Activated naive CD4-positive, alpha-beta T cell treated with anti-CD3 and anti-CD28 coated beads, Interleukin-2, amount 10 ng/mL, durations not matched to agents 7 days and 5 days (primary cell): ENCODE data around the gene PPP1R13L.
A peak's percentile ranks its signal among the peaks of the same experiment; 100 is the strongest.
"Not testable (repeated sequence)": the region's sequence is repeated elsewhere in the genome, so short reads cannot be mapped to it uniquely, and the experiment has no call there.

Source experiments
- CTCF ChIA-PET: fragments of 350-600 bp; sonication (Branson Sonifier 250); formaldehyde crosslinking; loops from one replicate; lab custom pipeline; 2021; ENCODE audit warnings: antibody characterized with exemption; lab: Charles Lee
- DNase-seq: peaks from one replicate; pipeline ENCODE4 v3.0.0-alpha.2; 2020
- H3K27ac Mint-ChIP-seq: one replicate; pipeline ENCODE4 v1.8.0; 2021; ENCODE audit warnings: mild to moderate bottlenecking, moderate library complexity, mixed read lengths
- H3K27me3 Mint-ChIP-seq: one replicate; pipeline ENCODE4 v1.8.0; 2021; ENCODE audit warnings: mild to moderate bottlenecking, mixed read lengths
- H3K36me3 Mint-ChIP-seq: one replicate; pipeline ENCODE4 v1.8.0; 2021; ENCODE audit warnings: mixed read lengths
- H3K4me1 Mint-ChIP-seq: one replicate; pipeline ENCODE4 v1.8.0; 2021; ENCODE audit warnings: mixed read lengths
- H3K4me3 Mint-ChIP-seq: one replicate; pipeline ENCODE4 v1.8.0; 2021; ENCODE audit warnings: mild to moderate bottlenecking, moderate library complexity, mixed read lengths
- H3K9me3 Mint-ChIP-seq: one replicate; pipeline ENCODE4 v1.8.0; 2021; ENCODE audit warnings: mixed read lengths

PPP1R13L gene

GRCh38 chr19:45423033-45423588 lies 18.2 kb upstream of the PPP1R13L start:
- DNase-seq: no peak
- CTCF ChIA-PET: interaction anchor here (0.6 to 1.9 kb wide), 2 partner anchors 17 to 18 kb away, joined by 4 to 11 read pairs; partner anchors contain the start of gene PPP1R13L
- H3K4me3 Mint-ChIP-seq: peak overlapping the region; percentile 94
- H3K27me3 Mint-ChIP-seq: peaks cover 17% of the 10 kb centered on the region
- peaks cover 21% of the 10 kb centered on the region for H3K36me3 Mint-ChIP-seq
- peaks cover 71% of the 10 kb centered on the region for H3K4me1 Mint-ChIP-seq
- no peaks in the 10 kb centered on the region for H3K9me3 Mint-ChIP-seq
- peak overlapping the region; percentile 97 for H3K27ac Mint-ChIP-seq

- Mint-ChIP-seq H3K9me3 (no peaks in the 10 kb centered on the region), H3K27me3 (peaks cover 6% of the 10 kb centered on the region), H3K36me3 (peaks cover 25% of the 10 kb centered on the region), H3K4me1 (peaks cover 70% of the 10 kb centered on the region), H3K27ac (peak overlapping the region; percentile 74), H3K4me3 (peak overlapping the region; percentile 40)
- no peak for DNase-seq
- CTCF ChIA-PET: interaction anchor here (0.7 to 0.9 kb wide), 2 partner anchors 17 to 18 kb away, joined by 3 read pairs; no protein-coding TSS in a partner anchor
Measured at GRCh38 chr19:45421947-45422498, 17.2 kb upstream of the PPP1R13L start.

- CTCF ChIA-PET: interaction anchor here (0.6 kb wide), 1 partner anchor 260 kb away, joined by 3 read pairs; no protein-coding TSS in a partner anchor
- peak overlapping the region; percentile 26 for H3K27ac Mint-ChIP-seq
- no peak for DNase-seq
- no peaks in the 10 kb centered on the region for H3K9me3 Mint-ChIP-seq
- peaks cover 68% of the 10 kb centered on the region for H3K4me1 Mint-ChIP-seq
- no peaks in the 10 kb centered on the region for H3K27me3 Mint-ChIP-seq
- peak overlapping the region; percentile 27 for H3K4me3 Mint-ChIP-seq
- H3K36me3 Mint-ChIP-seq: peaks cover 31% of the 10 kb centered on the region
Measured at GRCh38 chr19:45420871-45421270, 16.0 kb upstream of the PPP1R13L start.

- no peaks in the 10 kb centered on the region for H3K9me3 Mint-ChIP-seq
- no peak for DNase-seq
- no peak overlapping the region for H3K4me3 Mint-ChIP-seq
- H3K36me3 Mint-ChIP-seq: peaks cover 34% of the 10 kb centered on the region
- CTCF ChIA-PET: no interaction called here
- H3K27ac Mint-ChIP-seq: peak overlapping the region; percentile 69
- no peaks in the 10 kb centered on the region for H3K27me3 Mint-ChIP-seq
- peaks cover 64% of the 10 kb centered on the region for H3K4me1 Mint-ChIP-seq
Measured at GRCh38 chr19:45420356-45420755, 15.5 kb upstream of the PPP1R13L start.

GRCh38 chr19:45419895-45420294 lies 15.0 kb upstream of the PPP1R13L start:
- no peak overlapping the region for H3K4me3 Mint-ChIP-seq
- peaks cover 34% of the 10 kb centered on the region for H3K36me3 Mint-ChIP-seq
- peak overlapping the region; percentile 55 for H3K27ac Mint-ChIP-seq
- H3K27me3 Mint-ChIP-seq: no peaks in the 10 kb centered on the region
- CTCF ChIA-PET: no interaction called here
- DNase-seq: no peak
- no peaks in the 10 kb centered on the region for H3K9me3 Mint-ChIP-seq
- peaks cover 64% of the 10 kb centered on the region for H3K4me1 Mint-ChIP-seq

GRCh38 chr19:45419396-45419795 lies 14.5 kb upstream of the PPP1R13L start:
- peaks cover 60% of the 10 kb centered on the region for H3K4me1 Mint-ChIP-seq
- no peaks in the 10 kb centered on the region for H3K9me3 Mint-ChIP-seq
- CTCF ChIA-PET: no interaction called here
- DNase-seq: peak; percentile 52
- H3K4me3 Mint-ChIP-seq: peak overlapping the region; percentile 37
- no peaks in the 10 kb centered on the region for H3K27me3 Mint-ChIP-seq
- peak overlapping the region; percentile 84 for H3K27ac Mint-ChIP-seq
- H3K36me3 Mint-ChIP-seq: peaks cover 37% of the 10 kb centered on the region

GRCh38 chr19:45418802-45419201 lies 13.9 kb upstream of the PPP1R13L start:
- no peak for DNase-seq
- Mint-ChIP-seq H3K4me1 (peaks cover 54% of the 10 kb centered on the region), H3K27me3 (no peaks in the 10 kb centered on the region), H3K9me3 (no peaks in the 10 kb centered on the region), H3K36me3 (peaks cover 42% of the 10 kb centered on the region), H3K27ac (peak overlapping the region; percentile 53), H3K4me3 (no peak overlapping the region)
- CTCF ChIA-PET: no interaction called here

GRCh38 chr19:45417151-45417550 lies 12.3 kb upstream of the PPP1R13L start:
- DNase-seq: no peak
- CTCF ChIA-PET: interaction anchor here (0.6 to 1.6 kb wide), 3 partner anchors 9 to 171 kb away, joined by 3 to 4 read pairs (median 3); no protein-coding TSS in a partner anchor
- Mint-ChIP-seq H3K4me1 (peaks cover 39% of the 10 kb centered on the region), H3K27me3 (no peaks in the 10 kb centered on the region), H3K36me3 (peaks cover 45% of the 10 kb centered on the region), H3K27ac (no peak overlapping the region), H3K9me3 (no peaks in the 10 kb centered on the region), H3K4me3 (no peak overlapping the region)

- H3K9me3 Mint-ChIP-seq: no peaks in the 10 kb centered on the region
- H3K27me3 Mint-ChIP-seq: no peaks in the 10 kb centered on the region
- CTCF ChIA-PET: no interaction called here
- peak overlapping the region; percentile 17 for H3K27ac Mint-ChIP-seq
- no peak overlapping the region for H3K4me3 Mint-ChIP-seq
- DNase-seq: no peak
- peaks cover 18% of the 10 kb centered on the region for H3K4me1 Mint-ChIP-seq
- peaks cover 36% of the 10 kb centered on the region for H3K36me3 Mint-ChIP-seq
Measured at GRCh38 chr19:45414468-45414867, 9.6 kb upstream of the PPP1R13L start.

GRCh38 chr19:45413497-45413896 lies 8.6 kb upstream of the PPP1R13L start:
- no peak overlapping the region for H3K27ac Mint-ChIP-seq
- no peaks in the 10 kb centered on the region for H3K27me3 Mint-ChIP-seq
- no peak for DNase-seq
- no peaks in the 10 kb centered on the region for H3K9me3 Mint-ChIP-seq
- peaks cover 12% of the 10 kb centered on the region for H3K4me1 Mint-ChIP-seq
- H3K4me3 Mint-ChIP-seq: no peak overlapping the region
- CTCF ChIA-PET: interaction anchor here (1.0 to 1.1 kb wide), 2 partner anchors 65 to 67 kb away, joined by 3 read pairs; no protein-coding TSS in a partner anchor
- peaks cover 40% of the 10 kb centered on the region for H3K36me3 Mint-ChIP-seq

GRCh38 chr19:45410330-45410729 lies 5.5 kb upstream of the PPP1R13L start:
- Mint-ChIP-seq H3K4me1 (peaks cover 28% of the 10 kb centered on the region), H3K36me3 (peaks cover 31% of the 10 kb centered on the region)
- H3K27ac Mint-ChIP-seq, H3K4me3 Mint-ChIP-seq, CTCF ChIA-PET, DNase-seq, H3K27me3 Mint-ChIP-seq, H3K9me3 Mint-ChIP-seq: not testable (repeated sequence)

- no peak overlapping the region for H3K4me3 Mint-ChIP-seq
- H3K4me1 Mint-ChIP-seq: peaks cover 35% of the 10 kb centered on the region
- CTCF ChIA-PET: no interaction called here
- DNase-seq: no peak
- H3K27me3 Mint-ChIP-seq: peaks cover 13% of the 10 kb centered on the region
- no peak overlapping the region for H3K27ac Mint-ChIP-seq
- H3K9me3 Mint-ChIP-seq: no peaks in the 10 kb centered on the region
- H3K36me3 Mint-ChIP-seq: peaks cover 30% of the 10 kb centered on the region
Measured at GRCh38 chr19:45409557-45409920, 4.7 kb upstream of the PPP1R13L start.

- Mint-ChIP-seq H3K4me1 (peaks cover 40% of the 10 kb centered on the region), H3K9me3 (no peaks in the 10 kb centered on the region), H3K27me3 (peaks cover 18% of the 10 kb centered on the region), H3K36me3 (peaks cover 27% of the 10 kb centered on the region), H3K27ac (no peak overlapping the region), H3K4me3 (no peak overlapping the region)
- DNase-seq: no peak
- CTCF ChIA-PET: no interaction called here
Measured at GRCh38 chr19:45408830-45409556, 4.1 kb upstream of the PPP1R13L start.

- CTCF ChIA-PET: interaction anchor here (1.1 kb wide), 1 partner anchor 8 kb away, joined by 4 read pairs; no protein-coding TSS in a partner anchor
- Mint-ChIP-seq H3K4me1 (peaks cover 48% of the 10 kb centered on the region), H3K36me3 (peaks cover 23% of the 10 kb centered on the region), H3K4me3 (peak overlapping the region; percentile 43), H3K27me3 (peaks cover 27% of the 10 kb centered on the region), H3K27ac (peak overlapping the region; percentile 74), H3K9me3 (no peaks in the 10 kb centered on the region)
- no peak for DNase-seq
Measured at GRCh38 chr19:45408121-45408520, 3.3 kb upstream of the PPP1R13L start.
